ENCODE data around the gene ROBO2. TPM values are rescaled to one million over a fixed set of nuclear protein-coding genes. Genes with fewer than 3 reads are reported as not detected.

Gene ROBO2
- total and polyA plus RNA-seq, 10 of the 15 experiments (the other 5 are each of a cell fraction or from before 2014, with no cell fraction given), result 0.22 to 2.5 (median 0.81) TPM

GRCh38 chr3:77618686-77619085, 578.8 kb downstream of the ROBO2 start:
- 62% methylated on average over 3 of the region's 3 CpGs for WGBS (ENCODE audit: insufficient coverage, insufficient replicate concordance, low lambda C conversion rate, missing lambda C conversion rate)
- Histone ChIP-seq H3K4me2 (ENCODE audit: control insufficient read depth, insufficient read depth) (no peak overlapping the region), H2AFZ (ENCODE audit: control insufficient read depth, low read depth, low read length) (no peak overlapping the region), H3K9me3 (replicated peaks; ENCODE audit: control insufficient read depth, insufficient read depth, low read length) (no peaks in the 10 kb centered on the region), H3K4me3 (no peak overlapping the region), H3K27ac (ENCODE audit: control insufficient read depth, insufficient read depth) (no peak overlapping the region), H3K9ac (ENCODE audit: control insufficient read depth, insufficient read depth, low read length) (no peak overlapping the region), H3K4me1 (ENCODE audit: control insufficient read depth, insufficient read depth, low read length) (no peaks in the 10 kb centered on the region), H3K79me2 (ENCODE audit: control insufficient read depth, insufficient read depth, low read length) (no peaks in the 10 kb centered on the region), H4K20me1 (ENCODE audit: control insufficient read depth, insufficient read depth) (no peaks in the 10 kb centered on the region), H3K27me3 (replicated peaks in 1 of 2; ENCODE audit: control insufficient read depth in 2 of 2, insufficient read depth in 2 of 2, low read length in 1 of 2) (no peaks in the 10 kb centered on the region), H3K36me3 (ENCODE audit: control insufficient read depth in 2 of 2, insufficient read depth in 2 of 2, low read length in 1 of 2) (no peaks in the 10 kb centered on the region)
- TF ChIP-seq RELB (IDR thresholded peaks at IDR 0.05; ENCODE audit: low read depth) (no peak), ZNF384 (IDR thresholded peaks at IDR 0.05; ENCODE audit: borderline replicate concordance, low read depth, low read length) (no peak), MTA2 (IDR thresholded peaks at IDR 0.05; ENCODE audit: low read depth) (no peak), POU2F2 (IDR thresholded peaks at IDR 0.05; ENCODE audit: borderline replicate concordance, low read depth, low read length) (no peak), RAD51 (IDR thresholded peaks at IDR 0.05) (no peak), SPI1 (IDR thresholded peaks at IDR 0.05; ENCODE audit: borderline replicate concordance, insufficient read depth, low read depth, low read length) (no peak), NFXL1 (IDR thresholded peaks at IDR 0.05; ENCODE audit: borderline replicate concordance) (no peak), NFIC (IDR thresholded peaks at IDR 0.05; ENCODE audit: low read depth, low read length) (no peak), MAX (IDR thresholded peaks at IDR 0.05; ENCODE audit: low read depth, low read length) (no peak), SIN3A (IDR thresholded peaks at IDR 0.05; ENCODE audit: low read depth, low read length) (no peak), IKZF1 (conservative IDR thresholded peaks at IDR 0.05) (no peak), POLR2AphosphoS5 (IDR thresholded peaks at IDR 0.05; ENCODE audit: low read length) (no peak), RELA (IDR thresholded peaks at IDR 0.05; ENCODE audit: borderline replicate concordance, partially characterized antibody) (no peak), SP1 (IDR thresholded peaks at IDR 0.05; ENCODE audit: low read depth, low read length) (no peak), IKZF2 (IDR thresholded peaks at IDR 0.05) (no peak), JUNB (IDR thresholded peaks at IDR 0.05) (no peak), ZNF687 (IDR thresholded peaks at IDR 0.05) (no peak), CEBPB (IDR thresholded peaks at IDR 0.05; ENCODE audit: borderline replicate concordance in 1 of 2, low read depth in 2 of 2, low read length in 2 of 2) (no peak), CHD4 (IDR thresholded peaks at IDR 0.05) (no peak)
- POLR2A ChIA-PET, result no interaction called here
- SMC1A ChIA-PET (ENCODE audit: uncharacterized antibody, unreplicated experiment), result interaction anchor here (0.9 to 1.2 kb wide), 2 partner anchors 44 to 67 kb away, joined by 3 read pairs; no protein-coding TSS in a partner anchor
- in situ Hi-C loops (cut with MboI), result no loop called here
- intact Hi-C loops (cut with micrococcal nuclease; ENCODE audit: unreplicated experiment), result no loop called here
- FAIRE-seq (no peak), ATAC-seq (no peak), DNase-seq (ENCODE audit: low read depth, low spot score) (no peak)
- RAD21 ChIA-PET (ENCODE audit: unreplicated experiment), result no interaction called here
- BruUV-seq (replicated peaks), result no TSS peak
- CTCF ChIA-PET, result interaction anchor here (0.5 kb wide), 1 partner anchor 1586 kb away, joined by 3 read pairs; no protein-coding TSS in a partner anchor

Data from GM12878 (cell line).